HG03095 (cell line): Measurements from ENCODE around the gene CDR2.

ENCODE experiments used
- ATAC-seq: cut with Tn5 transposase; IDR thresholded peaks from one replicate; pipeline ENCODE4 v1.9.1; 2021; ENCODE audit warnings: moderate library complexity; ENCODE audit not compliant: unreplicated experiment

Gene CDR2

DNA sequence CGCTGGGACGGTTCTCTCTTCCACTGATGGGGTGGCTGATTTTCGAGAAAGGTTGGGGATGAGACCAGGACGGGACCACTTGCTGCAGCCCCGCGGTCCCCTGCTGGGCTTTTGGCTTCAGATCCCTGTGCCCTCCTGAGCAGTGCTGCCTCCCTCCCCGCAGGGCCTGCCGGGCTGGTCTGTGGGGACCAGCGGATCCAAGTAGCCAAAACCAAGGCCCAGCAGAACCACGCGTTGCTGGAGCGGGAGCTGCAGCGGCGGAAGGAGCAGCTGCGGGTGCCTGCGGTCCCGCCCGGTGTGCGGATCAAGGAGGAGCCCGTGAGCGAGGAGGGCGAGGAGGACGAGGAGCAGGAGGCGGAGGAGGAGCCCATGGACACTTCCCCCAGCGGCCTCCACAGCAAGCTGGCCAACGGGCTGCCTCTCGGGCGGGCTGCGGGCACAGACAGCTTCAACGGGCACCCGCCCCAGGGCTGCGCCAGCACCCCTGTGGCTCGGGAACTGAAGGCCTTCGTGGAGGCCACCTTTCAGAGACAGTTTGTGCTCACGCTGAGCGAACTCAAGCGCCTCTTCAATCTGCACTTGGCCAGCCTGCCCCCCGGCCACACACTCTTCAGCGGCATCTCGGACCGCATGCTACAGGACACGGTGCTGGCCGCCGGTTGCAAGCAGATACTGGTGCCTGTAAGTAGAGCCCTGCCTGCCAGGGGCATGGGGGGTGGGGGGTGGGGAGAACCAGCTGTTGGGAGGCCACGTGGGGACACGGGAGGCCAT is 48.6 kb downstream of the CDR2 start:
- no peak for ATAC-seq

DNA sequence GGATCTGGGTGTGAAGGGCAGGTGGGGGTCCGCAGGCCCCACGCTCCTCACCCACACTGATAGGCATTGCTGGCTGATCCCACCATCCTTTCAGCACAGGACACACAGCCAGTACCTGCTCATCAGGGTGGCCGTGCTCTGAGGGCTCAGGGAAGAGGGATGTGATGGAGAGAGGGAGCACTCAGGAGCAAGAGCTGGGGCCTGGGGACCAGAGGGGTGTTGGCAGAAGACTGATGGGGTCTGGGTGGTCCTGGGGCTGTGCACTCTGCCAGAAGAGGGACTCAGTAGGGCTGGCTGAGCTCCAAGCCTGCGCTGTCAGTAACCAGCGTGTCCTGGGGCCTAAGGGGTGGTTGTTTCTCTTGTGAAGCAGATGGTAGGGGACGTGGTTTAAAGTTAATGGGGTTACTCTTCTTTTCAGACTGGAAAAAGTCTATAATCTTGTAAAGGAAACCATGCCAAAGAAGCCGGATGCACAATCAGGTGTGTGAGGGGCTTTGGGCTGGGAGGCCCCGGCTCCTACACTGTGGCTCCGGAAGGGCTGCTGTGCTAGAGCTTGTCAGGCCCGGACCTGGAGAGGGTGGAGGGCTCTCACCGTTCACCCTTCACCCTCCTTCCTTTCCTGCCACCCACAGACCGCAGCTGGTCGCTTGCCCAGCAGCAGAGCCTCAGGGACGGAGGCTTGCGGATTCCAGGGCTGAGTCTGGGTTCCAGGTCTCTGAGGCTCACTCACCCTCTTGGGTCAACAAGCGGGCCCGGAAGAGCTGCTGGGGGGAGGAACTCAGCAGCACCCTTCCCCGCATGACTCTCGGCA is 49.4 kb downstream of the CDR2 start:
- no peak for ATAC-seq

DNA sequence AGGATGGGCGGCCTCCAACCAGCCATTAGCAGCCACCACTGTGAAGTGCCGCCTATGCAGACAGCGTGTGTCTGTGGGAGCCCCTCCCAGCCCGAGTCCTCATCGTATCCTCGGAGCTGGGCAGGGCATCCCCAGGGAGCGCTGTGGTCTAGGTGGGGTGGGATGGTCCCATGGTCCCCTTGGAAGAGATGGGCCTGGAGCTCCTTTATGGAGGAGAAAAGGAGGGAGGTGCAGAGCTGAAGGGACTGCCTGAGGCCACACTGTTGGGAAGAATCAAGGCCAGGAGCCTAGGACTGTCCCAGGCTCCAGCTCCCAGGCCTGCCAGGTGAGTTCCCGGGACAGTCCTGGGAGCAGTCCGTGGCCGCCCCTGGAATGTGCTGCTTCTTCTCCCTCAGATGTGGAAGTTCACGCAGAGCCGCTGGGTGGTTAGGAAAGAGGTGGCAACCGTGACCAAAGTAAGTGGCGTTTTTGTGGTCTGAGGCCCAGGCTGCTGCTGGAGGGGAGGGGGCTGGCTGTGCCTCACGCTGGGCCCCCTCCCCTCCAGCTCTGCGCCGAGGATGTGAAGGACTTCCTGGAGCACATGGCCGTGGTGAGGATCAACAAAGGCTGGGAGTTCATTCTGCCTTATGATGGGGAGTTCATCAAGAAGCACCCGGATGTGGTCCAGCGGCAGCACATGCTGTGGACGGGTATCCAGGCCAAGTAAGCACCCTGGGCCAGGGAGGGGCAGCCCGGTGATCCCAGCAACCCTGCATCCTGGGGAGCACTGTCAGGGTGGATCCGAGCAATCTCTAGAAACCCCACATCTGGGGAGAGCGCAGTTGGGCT is 50.2 kb downstream of the CDR2 start:
- no peak for ATAC-seq

DNA sequence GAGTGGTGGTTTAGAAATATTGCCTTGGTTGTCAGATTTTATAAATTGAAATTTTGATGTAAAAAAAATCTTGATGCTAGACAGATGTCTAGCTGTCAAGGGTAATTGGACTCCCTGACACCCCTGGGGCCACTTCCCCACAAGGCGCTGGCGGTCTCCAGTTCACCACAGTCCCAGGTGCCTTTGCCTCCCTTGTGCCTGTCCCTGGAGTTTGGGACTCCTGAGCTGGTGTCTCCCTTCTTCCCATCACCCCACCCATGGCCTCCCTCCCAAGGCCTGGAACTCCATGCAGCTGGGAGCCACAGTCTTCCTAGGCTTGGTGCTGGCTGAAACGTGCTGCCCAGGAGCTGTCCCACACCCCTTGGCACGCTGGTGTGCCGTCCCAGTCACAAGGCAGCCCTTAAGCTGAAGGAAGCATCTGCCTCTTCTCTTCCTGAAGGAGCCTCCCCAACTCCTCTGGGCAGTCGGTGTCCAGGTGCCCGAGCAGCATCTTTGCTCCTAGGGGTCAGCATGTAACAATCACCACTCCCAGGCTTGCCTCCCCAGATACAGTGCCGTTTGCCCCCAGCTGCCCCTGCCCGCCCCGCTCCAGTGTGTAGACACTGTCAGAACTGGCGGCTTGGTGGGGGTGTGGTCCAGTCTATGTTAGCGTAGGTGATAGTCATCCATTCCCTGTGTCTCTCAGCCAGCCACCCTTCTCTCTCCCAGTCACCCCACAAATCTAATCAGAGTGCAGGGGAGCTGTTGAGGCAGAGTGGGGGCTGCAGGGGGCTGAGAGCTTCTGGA is 51.1 kb downstream of the CDR2 start:
- ATAC-seq: no peak

DNA sequence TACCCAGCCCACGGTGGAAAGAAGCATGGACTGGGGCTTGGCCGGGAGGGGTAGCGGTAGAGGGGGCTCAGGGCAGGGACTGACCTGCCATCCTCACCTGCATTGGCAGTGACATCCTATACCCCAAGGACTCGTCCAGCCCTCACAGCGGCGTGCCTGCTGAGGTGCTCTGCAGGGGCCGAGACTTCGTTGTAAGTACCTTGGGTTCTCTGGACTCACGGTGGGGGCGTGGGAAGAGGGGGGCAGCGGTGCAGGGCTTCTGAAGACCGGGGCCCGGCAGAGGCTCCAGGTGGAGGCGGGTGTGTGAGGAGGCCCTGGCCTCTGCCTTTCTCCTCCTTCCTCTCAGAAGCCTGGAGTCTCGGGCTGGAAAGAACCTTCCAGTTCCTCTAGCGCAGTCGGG is 51.7 kb downstream of the CDR2 start:
- no peak for ATAC-seq

DNA sequence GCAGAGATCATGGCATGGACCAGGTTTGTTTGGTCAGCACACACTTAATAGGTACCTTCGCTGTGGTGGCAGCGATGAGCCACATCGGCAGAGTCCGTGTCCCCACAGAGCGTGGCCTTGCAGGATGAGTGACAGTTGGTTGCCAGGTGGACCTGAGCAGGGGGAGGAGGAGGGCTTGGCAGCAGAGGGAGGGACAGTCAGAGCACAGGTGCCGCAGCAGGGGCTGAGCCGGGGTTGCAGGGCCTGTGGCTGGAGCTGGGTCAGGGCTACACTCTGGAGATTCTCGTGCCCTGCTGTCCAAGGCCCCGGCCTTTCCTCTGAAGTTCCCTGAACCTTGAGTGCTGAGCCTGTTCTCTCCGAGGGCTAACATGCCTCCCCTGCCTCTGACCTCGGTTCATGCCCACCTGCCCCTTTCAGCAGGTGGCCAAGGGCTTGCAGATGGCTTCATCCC is 52.4 kb downstream of the CDR2 start:
- no peak for ATAC-seq

DNA sequence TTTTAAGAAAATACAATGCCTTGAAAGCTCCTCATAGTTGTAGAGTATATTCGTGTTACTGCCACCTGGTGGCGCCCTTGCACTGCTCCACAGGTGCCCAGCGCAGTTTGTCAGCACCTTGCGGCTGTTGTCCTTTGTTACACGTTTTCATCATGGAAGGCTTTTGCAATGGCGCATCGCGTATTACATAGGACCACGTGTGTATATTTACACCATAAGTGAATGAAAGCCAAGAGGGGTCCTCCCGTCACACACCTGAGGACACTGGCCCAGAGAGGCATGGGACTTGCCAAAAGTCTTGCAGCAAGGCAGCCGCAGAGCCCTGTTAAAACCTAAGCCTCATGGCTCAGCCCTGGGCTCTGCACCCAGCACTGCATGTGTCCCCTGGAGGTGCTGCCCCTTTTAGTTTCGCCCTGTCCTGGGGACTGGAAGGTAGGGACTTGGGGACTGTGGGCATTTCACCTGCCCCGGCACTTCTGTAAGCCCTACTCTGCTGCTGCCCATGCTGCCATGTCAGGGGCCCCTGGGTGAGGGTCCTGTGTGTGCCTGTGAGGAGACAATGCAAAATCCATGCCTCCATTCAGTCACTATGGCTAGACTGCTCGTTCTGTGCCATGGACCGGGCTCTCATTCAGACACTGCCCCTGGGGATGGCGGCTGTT is 52.9 kb downstream of the CDR2 start:
- ATAC-seq: no peak

DNA sequence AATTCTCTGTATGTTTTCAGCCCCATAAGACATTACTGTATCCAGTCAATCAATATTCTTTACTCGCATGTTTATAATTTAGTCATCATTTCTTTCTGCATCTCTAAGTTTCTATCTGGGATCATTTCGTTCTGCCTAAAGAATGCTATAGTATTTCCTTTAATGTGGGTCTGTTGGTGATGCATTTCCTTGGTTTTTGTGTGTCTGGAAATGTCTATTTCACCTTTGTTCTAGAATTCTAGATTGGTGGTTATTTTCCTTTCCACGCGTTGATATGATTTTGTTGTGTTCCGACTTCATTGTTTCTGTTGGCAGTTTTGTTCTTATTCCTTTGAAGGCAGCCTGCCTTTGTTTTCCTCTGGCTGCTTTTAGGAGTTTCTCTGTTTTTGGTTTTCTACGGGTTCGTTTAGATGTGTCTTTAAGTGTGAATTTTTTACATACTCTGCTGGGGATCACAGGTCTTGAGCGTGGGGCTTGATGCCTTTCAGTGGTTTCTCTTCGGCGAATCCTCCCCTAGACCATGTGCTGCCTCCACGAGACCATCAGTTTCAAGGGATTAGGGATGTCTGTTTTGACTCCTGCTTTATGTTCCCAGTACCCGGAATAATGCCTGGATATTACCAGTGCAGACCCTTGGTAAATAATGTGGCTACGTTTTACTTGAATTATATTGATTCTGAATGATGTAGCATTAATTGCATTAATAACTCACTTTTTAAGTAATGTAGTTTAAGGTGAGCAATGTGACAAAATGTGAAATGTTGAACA is 53.7 kb downstream of the CDR2 start:
- ATAC-seq: no peak

DNA sequence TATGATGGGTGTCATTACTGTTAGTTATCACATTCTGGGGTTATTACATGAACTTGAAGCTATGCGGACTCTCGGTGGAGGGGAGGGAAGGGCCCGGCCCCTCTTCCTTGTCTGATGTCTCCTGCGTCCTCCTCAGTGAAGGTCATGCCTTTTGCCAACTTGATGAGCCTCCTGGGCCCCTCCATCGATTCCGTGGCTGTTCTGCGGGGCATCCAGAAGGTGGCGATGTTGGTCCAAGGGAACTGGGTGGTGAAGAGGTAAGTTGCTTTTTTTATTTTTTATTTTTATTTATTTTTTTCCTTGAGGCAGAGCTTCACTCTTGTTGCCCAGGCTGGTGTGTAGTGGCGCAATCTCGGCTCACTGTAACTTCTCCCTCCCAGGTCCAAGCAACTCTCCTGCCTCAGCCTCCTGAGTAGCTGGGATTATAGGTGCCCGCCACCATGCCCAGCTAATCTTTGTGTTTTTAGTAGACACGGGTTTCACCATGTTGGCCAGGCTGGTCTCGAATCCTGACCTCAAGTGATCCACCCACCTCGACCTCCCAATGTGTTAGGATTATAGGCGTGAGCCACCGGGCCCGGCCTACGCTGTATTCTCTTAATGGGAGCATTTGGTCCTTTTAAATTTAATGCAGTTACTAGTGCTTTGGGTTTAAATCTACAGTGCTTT is 55.6 kb downstream of the CDR2 start:
- ATAC-seq: no peak

DNA sequence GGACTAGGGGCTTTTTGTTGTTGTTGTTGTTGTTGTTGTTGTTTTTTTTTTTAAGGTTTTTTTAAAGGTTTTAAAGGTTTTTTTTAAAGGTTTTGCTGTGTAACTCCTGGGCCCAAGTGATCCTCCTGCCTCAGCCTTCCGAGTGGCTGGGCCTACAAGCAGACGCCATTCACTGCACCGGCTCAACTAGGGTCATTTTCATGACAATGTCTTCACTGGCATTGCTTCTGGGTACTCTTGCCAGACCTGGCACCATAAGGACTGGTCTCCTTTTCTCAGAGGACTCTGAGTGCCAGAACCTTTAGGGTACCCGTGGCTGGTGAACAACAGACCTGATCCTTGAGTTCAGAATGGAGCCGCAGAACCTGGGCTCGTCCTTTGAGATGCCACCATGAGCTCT is 56.8 kb downstream of the CDR2 start:
- ATAC-seq: no peak

DNA sequence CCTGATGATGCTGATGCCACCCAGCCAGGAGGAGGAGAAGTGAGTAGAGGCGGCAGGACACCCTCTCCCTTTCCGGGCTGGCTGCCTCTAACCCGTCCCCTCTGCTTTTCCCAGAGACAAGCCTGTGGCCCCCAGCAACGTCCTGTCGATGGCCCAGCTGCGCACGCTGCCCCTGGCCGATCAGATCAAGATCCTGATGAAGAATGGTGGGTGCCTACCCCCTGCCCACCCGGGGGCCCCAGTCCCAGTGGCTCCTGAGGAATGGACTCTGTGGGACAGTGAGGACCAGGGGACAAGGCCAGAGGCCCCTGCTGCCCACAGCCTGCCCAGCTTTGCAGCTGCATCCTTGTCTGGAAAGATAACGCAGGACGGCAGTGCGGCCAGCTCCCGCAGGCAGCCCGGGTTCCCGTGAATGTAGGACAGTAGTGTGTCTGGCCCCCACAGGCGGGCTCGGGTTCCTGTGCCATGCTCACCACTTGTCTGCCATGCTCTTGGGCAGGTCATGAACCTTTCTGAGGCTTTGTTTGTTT is 57.4 kb downstream of the CDR2 start:
- no peak for ATAC-seq

DNA sequence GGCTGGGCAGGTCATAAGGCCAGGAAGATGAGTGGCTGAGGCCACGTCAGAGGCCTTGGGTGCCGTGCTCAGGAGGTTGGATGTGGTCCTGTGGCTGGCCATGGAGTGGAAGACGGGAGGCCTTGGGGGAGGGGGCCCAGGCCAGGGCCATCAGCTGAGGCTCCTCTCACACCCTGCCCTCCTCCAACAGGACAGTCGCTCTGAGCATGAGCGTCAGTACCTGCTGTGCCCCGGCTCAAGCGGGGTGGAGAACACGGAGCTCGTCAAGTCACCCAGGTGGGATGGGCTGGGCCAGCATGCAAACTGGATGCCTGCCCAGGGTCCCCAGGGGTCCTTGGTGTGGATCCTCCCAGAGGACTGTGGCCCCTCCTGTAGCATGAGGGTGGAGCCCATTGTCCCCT is 58.0 kb downstream of the CDR2 start:
- ATAC-seq: no peak

DNA sequence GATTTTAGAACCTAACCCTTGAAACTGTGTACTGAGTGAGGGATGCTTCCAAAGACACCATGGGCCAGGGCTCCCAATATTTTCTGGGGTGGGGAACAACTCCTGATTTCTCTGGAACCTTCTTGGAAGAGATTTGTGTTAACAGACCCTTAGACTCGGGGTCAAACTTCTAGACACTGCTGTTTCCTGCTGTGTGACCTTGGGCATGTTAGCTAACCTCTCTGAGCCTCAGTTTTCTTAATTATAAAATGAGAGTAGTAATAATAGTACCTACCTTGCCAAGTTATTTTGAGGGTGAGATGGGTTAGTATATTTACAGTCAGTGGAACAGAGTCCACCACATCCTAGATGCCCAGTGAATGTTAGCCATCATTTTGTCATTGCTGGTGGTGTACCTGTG is 58.4 kb downstream of the CDR2 start:
- ATAC-seq: no peak

DNA sequence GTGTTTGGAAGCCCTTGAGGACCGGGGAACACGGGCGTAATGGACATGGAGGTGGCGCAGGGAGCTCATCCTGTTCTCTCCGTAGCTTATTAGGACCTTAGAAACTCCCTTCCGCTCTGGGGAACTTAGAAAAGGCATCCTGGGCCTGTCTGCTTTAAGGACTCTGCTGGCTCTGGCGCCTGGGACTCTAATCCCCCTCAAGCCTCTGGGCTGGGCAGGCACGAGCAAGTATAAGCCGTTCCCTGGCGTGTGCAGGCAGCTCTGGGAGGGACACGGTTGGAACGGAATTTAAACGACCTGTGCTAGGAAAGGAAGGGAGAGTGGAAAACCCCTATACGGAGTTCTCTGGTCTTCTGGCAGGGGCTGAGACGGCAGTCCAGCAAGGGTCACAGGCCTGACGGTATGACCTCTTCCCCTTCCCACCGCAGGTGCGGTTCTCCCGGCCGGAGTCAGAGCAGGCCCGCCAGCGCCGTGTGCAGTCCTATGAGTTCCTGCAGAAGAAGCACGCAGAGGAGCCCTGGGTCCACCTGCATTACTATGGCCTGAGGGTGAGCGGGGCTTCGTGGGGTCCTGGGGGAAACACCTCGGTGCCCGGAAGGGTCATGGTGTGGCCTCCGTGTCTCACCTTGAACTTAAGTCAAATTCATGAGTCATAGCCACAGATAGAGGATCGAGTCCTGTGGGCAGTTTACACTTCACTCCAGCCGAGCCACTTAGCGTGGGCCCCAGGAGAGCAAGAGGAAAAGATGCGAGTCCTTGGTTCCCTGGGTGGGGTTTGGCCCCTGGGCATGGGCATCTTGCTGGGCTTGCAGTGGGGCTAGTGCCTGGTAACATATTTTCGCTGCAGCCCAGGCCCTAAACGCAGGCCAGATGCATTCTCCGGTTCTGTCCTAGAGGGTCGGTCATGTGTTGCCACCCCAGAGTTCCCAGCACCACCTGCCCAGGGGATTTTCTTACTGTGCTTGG is 59.5 kb downstream of the CDR2 start:
- no peak for ATAC-seq

DNA sequence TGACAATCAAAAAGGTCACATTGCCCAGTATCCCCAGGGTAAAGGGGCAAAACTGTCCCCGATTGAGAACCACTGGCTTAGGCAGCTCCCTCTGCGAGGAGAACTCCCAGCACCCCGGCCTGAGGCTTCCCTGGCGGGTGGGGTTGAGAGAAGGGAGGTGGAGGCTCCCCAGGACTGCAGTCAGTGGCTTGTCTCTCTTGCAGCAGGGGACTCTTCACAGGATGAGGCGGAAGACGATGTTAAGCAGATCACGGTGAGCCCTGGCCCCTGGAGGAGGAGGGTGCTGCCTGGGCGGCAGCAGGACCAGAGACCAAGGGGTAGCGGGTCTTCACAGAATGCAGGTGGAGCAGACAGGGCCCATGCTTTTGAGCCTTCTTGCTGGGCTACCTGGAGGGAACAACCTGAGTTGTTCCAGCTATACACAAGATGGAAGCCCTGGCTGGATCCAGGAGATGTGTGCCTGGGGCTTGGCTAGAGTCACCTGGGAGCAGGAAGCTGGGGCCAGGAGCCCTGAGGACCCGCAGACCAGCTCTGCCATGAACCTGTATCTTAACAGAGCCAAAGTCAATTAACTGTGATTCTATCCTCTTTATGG is 60.4 kb downstream of the CDR2 start:
- no peak for ATAC-seq

DNA sequence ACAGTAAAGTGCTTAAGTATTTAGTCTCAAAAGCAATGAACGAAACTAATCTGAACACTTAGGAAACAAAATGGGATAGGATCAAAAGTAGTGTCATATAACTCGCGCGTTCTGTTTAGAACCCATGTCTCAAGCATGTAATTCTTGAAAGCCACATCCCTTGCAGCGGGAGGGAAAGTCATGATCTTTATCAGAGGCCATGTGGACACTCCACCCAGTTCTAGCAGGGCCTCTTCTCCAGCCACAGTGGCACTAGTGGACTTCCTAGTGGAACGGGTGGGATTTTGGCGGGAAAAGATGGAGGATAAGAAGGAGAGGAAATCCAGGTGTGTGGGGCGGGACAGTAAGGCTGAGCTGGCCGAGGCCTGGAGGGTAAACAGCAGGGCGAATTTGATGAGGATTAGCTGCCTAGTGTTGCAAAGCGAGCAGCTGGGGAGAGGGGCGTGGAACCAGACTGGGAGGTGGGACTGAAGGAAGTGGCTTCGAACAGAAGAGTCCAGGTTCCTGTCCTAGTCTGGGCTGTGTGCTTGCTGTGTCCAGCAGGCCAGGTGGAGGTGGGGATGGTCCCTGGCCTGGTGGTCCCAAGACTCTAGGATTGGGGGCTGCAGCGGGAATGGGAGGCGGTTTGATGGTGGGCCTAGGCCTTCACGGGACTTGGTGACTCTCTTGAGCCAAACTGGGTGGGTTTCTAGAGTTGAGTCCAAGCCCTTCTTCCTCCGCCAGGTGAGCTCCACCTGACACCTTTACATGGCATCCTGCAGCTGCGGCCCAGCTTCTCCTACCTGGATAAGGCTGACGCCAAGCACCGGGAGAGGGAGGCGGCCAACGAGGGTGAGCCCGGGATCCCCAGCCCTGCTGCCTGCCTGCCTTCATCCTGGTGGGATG is 61.3 kb downstream of the CDR2 start:
- no peak for ATAC-seq
